Suprapubic skin (tissue), 4 donors: ENCODE measurements around the gene SCYL3.

Experiments
- EP300 ChIP-seq: sonication (generic); formaldehyde crosslinking; IDR thresholded peaks from one replicate; pipeline ENCODE4 v1.6.1; 2017; ENCODE audit warnings: antibody characterized with exemption
- POLR2AphosphoS5 ChIP-seq, 3 donors: sonication (generic); formaldehyde crosslinking; IDR thresholded peaks; one replicate each; pipeline ENCODE4 v1.6.1; 2017; ENCODE audit warnings: antibody characterized with exemption in 3 of 3
- TF ChIP-seq, protein P1 (sequence below), 2 donors: fragments of 200-600 bp in 1 of 2; fragments of 450-650 bp in 1 of 2; sonication (generic) in 1 of 2; IDR thresholded peaks; one replicate each; pipeline ENCODE4 v1.5.1; 2016 to 2019; ENCODE audit warnings: antibody characterized with exemption in 2 of 2, mild to moderate bottlenecking in 1 of 2, moderate library complexity in 1 of 2

DNA sequence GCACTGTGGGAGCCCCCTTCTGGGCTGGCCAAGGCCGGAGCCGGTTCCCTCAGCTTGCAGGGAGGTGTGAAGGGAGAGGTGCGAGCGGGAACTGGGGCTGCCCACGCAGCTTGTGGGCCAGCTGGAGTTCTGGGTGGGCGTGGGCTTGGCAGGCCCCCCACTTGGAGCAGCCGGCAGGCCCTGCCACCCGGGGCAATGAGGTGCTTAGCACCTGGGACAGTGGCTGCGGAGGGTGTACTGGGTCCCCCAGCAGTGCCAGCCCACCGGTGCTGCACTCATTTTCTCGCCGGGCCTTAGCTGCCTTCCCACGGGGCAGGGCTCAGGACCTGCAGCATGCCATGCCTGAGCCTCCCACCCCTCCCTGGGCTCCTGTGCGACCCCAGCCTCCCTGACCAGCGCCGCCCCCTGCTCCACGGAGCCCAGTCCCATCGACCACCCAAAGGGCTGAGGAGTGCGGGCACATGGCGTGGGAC, 11.6 kb downstream of the SCYL3 start:
- TF ChIP-seq, protein P1, sequence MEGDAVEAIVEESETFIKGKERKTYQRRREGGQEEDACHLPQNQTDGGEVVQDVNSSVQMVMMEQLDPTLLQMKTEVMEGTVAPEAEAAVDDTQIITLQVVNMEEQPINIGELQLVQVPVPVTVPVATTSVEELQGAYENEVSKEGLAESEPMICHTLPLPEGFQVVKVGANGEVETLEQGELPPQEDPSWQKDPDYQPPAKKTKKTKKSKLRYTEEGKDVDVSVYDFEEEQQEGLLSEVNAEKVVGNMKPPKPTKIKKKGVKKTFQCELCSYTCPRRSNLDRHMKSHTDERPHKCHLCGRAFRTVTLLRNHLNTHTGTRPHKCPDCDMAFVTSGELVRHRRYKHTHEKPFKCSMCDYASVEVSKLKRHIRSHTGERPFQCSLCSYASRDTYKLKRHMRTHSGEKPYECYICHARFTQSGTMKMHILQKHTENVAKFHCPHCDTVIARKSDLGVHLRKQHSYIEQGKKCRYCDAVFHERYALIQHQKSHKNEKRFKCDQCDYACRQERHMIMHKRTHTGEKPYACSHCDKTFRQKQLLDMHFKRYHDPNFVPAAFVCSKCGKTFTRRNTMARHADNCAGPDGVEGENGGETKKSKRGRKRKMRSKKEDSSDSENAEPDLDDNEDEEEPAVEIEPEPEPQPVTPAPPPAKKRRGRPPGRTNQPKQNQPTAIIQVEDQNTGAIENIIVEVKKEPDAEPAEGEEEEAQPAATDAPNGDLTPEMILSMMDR (IDR thresholded peaks at IDR 0.05): no peak
- TF ChIP-seq POLR2AphosphoS5 (IDR thresholded peaks at IDR 0.05): no peak
- TF ChIP-seq EP300: no peak
